Upper lobe of left lung (tissue), 4 donors: ENCODE measurements around the gene MSI2.

Experiments
- CTCF ChIP-seq, 6 experiments: fragments of 450-650 bp in 4 of 6; fragments of 200-600 bp in 2 of 6; sonication (generic) in 2 of 6; IDR thresholded peaks; one replicate each; pipeline ENCODE4 v1.5.1; 2016 to 2019; ENCODE audit warnings: antibody characterized with exemption in 6 of 6
- POLR2A ChIP-seq, 4 donors: fragments of 450-650 bp; IDR thresholded peaks; one replicate each; pipeline ENCODE4 v1.5.1; 2016 to 2017; ENCODE audit warnings: antibody characterized with exemption in 4 of 4, mild to moderate bottlenecking in 2 of 4

GRCh38 chr17:57589151-57590034 lies 333.1 kb downstream of the MSI2 start:
- TF ChIP-seq CTCF (IDR thresholded peaks at IDR 0.05) (no peak), POLR2A (IDR thresholded peaks at IDR 0.05) (no peak)
